IPS-11a (cell line): Measurements from ENCODE around the gene FTSJ3.

Experiments used
- H3K4me3 ChIP-seq: one replicate; pipeline ENCODE4 v1.5.1; 2013; ENCODE audit warnings: low read depth, low read length, control low read depth

Gene FTSJ3

DNA sequence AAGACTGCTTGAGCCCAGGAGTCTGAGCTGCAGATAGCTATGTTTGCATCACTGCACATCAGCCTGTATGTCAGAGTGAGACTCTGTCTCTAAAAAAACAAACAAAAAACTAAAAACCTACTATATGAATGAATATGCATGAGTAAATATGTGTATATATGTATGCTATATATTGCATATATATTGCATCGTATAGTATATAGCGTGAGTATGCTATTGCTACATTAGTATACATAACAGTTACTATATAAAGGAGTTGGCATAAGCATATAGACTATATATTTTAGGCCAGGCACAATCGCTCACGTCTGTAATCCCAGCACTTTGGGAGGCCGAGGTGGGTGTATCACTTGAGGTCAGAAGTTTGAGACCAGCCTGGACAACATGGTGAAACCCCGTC, 37.4 kb downstream of the FTSJ3 start:
- no peak overlapping the region for H3K4me3 ChIP-seq

DNA sequence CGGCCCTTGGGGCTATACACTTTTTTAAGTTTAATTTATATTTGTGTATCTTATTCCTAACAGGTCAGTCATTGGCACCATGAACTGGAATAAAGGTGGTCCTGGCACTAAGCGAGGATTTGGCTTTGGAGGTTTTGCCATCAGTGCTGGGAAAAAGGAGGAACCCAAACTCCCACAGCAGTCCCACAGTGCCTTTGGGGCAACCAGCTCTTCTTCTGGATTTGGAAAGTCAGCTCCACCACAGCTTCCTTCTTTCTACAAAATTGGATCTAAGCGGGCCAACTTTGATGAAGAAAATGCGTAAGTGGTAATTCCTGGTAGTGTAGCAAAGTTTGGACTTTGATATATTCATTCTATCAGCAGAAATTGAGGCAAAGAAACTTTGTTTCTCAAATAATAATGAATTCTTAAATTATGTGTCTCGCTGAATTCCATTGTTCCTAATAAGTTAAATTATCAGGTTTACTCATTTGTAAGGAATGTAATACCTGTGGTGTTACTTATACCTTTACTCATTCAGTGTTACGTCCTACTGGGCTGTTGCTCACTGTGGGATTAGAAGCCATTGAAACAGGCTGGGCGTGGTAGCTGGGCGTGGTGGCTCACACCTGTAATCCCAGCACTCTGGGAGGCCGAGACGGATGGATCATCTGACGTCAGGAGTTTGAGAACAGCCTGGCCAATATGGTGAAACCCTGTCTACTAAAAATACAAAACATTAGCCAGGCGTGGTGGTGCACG, 40.3 kb downstream of the FTSJ3 start:
- no peak overlapping the region for H3K4me3 ChIP-seq

GRCh38 chr17:63786117-63786516, 41.3 kb downstream of the FTSJ3 start:
- H3K4me3 ChIP-seq, result no peak overlapping the region

GRCh38 chr17:63785556-63785955, 41.9 kb downstream of the FTSJ3 start:
- no peak overlapping the region for H3K4me3 ChIP-seq

GRCh38 chr17:63783522-63783921, 43.9 kb downstream of the FTSJ3 start:
- H3K4me3 ChIP-seq, result no peak overlapping the region

GRCh38 chr17:63780928-63781327, 46.5 kb downstream of the FTSJ3 start:
- no peak overlapping the region for H3K4me3 ChIP-seq

DNA sequence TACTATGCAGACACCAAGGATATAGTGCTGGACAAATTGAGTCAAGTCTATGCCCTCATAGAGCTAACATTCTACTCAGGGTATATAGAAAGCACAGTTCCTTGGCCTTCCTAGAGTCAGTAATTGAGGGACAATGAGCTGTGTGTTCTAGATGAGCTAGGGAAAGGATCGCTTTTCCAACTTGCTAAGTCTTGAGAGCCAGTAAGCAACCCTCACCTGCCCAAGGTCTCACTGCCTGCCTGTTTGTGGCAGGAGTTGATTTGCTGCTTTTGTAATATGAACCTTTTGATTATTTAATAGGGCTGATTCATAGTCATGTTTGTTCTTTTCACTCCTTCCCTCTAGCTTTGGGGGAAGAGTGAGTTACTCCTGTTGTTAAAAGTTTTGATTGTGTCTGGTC, 47.0 kb downstream of the FTSJ3 start:
- no peak overlapping the region for H3K4me3 ChIP-seq

DNA sequence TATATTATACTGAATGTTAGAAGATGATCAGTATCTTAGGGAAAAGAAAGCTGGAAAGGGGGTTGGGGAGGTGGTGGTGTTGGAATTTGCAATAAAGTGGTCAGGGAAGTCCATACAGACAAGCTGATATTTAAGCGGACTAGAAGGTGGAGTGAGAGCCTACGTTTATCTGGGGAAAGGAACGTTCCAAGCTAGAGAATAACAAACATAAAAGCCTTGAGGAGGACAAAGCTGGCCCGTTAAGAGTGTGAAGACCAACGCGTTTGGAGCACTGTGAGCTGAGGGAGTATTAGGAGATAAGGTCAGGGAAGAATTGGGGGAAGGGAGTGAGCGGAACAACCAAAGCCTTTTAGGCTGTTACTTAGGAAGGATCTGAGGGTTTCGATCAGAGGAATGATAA, 52.0 kb downstream of the FTSJ3 start:
- H3K4me3 ChIP-seq, result peak overlapping the region; percentile 97

DNA sequence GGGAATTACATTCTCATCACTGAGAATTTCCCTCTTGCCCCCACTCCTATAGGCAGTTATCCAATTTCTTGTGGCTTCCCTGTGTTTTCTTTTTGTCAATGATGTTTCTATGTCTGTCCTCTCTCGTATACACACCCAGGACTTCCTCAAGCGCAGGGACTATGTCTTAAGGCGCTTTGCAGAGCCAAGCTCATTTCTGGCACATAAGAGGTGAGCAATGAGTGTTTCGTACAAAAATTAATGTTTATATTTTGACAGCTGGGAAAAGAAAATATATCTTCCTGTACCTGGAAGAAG, 52.5 kb downstream of the FTSJ3 start:
- peak overlapping the region; percentile 97 for H3K4me3 ChIP-seq

DNA sequence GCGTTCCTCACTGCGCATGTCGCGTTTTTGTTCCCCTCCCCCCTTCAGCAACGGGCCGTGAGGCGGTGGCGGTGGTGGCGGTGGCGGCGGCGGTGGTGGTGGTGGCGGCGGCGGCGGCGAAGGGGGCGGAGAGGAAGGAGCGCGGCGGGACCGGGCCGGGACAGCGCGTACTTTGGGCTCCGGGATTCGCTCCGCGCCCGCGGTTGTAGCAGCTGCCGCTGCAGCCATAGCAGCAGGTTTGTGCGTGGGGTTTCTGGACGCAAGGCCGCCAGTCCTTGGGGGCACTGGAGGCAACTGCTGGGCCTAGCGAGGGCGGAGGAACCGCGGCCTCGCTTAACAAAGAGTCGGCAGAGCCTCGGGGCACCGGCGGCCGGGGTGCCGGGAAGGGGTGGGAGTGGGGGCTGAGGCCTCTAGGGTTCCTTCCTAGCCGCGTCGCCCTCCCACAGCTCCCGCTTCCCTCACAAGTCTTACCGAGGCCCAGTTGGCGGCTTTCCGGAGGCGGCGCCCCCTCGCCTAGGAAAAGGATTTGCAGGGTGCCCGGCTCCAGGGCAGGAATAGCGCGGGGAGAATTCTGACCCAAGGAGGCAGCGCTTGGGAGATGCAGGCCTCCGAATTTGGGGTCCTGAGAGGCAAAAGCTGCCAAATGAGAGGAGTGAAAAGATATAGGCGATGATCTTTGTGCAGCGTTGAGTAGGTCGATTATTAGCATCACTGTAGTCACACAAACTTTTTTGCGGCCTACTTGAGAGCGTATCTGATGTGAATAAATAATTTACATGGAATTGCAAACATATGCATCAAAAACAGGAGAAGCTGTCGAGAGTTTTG, 53.1 kb downstream of the FTSJ3 start, which contains the start of gene DDX42:
DDX42 (plus strand) TSS at position 30 of the 828 bp plus-strand sequence. CDS start 12,880 bp downstream, outside the sequence.
- peak within 1 kb of the TSS; percentile 98 for H3K4me3 ChIP-seq

DNA sequence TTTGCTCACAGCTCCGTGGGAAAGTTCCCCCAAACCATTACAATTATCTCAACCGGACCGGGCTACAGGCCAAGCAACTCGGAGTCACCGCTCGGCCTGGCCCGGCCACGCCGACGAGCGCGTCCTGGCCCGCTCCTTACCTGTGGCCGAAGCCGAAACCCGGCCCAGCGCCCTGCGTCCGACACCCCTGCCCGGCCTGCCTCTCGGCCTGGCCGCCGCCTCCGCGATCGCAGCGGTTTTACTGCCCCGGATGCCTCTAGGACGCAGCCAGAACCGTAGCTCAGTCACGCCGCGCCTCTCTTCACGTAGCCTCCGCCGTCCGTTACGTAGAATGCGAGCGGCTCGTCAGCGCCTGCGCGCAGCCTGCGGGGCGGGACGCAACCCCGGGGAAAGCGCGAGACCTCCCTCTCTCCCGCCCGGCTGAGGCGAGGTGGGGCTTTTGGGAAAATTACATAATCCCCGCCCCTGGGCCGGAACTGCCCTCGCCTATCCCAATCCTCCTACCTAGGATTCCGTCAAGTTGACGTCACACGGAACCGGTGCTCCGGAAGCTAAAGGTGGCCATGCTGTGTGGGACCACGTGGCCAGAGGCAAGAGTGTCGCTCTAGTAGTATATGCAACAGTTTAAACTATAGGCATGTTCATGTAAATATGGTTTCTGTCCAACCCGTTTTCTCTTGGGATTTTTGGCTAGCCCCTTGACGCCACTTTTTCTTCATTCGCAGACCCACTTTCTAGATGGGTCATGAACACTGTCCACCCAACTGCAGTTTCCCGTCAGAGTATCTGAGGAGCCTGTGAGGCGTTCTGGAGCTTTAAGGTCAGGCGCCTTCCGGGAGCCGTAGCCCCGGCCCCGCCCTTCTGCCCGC, 54.0 kb downstream of the FTSJ3 start, which contains the start of gene CCDC47:
CCDC47 (minus strand) TSS at position 326 of the 869 bp plus-strand sequence. CDS start 7,422 bp downstream, outside the sequence.
- H3K4me3 ChIP-seq, result peak within 1 kb of the TSS; percentile 98

GRCh38 chr17:63772801-63773271, 54.6 kb downstream of the FTSJ3 start:
- H3K4me3 ChIP-seq, result peak overlapping the region; percentile 98
